ENCODE results near the gene CALN1. TPM values are rescaled to one million over a fixed set of nuclear protein-coding genes. Genes with fewer than 3 reads are reported as not detected.

The CALN1 gene
- polyA plus RNA-seq, 1 experiment = not detected

GRCh38 chr7:72321081-72321480 is 91.1 kb downstream of the CALN1 start:
- Histone ChIP-seq H3K36me3 (ENCODE audit: control insufficient read depth, insufficient read depth, low read length) (no peaks in the 10 kb centered on the region), H3K27me3 (ENCODE audit: control insufficient read depth, insufficient read depth, low read length) (no peaks in the 10 kb centered on the region), H3K4me3 (ENCODE audit: low read depth, low read length) (no peak overlapping the region)
- DNase-seq (ENCODE audit: low read depth) = no peak
- TF ChIP-seq CTCF (IDR thresholded peaks at IDR 0.05; ENCODE audit: insufficient read depth, low read depth, low read length) = no peak
- POLR2A ChIA-PET = no interaction called here
- CTCF ChIA-PET = no interaction called here

GRCh38 chr7:72317341-72317740 is 94.8 kb downstream of the CALN1 start:
- Histone ChIP-seq H3K36me3 (ENCODE audit: control insufficient read depth, insufficient read depth, low read length) (no peaks in the 10 kb centered on the region), H3K4me3 (ENCODE audit: low read depth, low read length) (no peak overlapping the region), H3K27me3 (ENCODE audit: control insufficient read depth, insufficient read depth, low read length) (no peaks in the 10 kb centered on the region)
- TF ChIP-seq CTCF (IDR thresholded peaks at IDR 0.05; ENCODE audit: insufficient read depth, low read depth, low read length) = no peak
- DNase-seq (ENCODE audit: low read depth) = no peak
- CTCF ChIA-PET = no interaction called here
- POLR2A ChIA-PET = no interaction called here

GRCh38 chr7:72316148-72316547 is 96.0 kb downstream of the CALN1 start:
- no peaks in the 10 kb centered on the region for H3K27me3 ChIP-seq (ENCODE audit: control insufficient read depth, insufficient read depth, low read length)
- H3K4me3 ChIP-seq (ENCODE audit: low read depth, low read length) = no peak overlapping the region
- DNase-seq (ENCODE audit: low read depth) = no peak
- ChIA-PET CTCF (no interaction called here), POLR2A (no interaction called here)
- TF ChIP-seq CTCF (IDR thresholded peaks at IDR 0.05; ENCODE audit: insufficient read depth, low read depth, low read length) = no peak
- no peaks in the 10 kb centered on the region for H3K36me3 ChIP-seq (ENCODE audit: control insufficient read depth, insufficient read depth, low read length)

- ChIA-PET CTCF (no interaction called here), POLR2A (no interaction called here)
- Histone ChIP-seq H3K4me3 (ENCODE audit: low read depth, low read length) (no peak overlapping the region), H3K27me3 (ENCODE audit: control insufficient read depth, insufficient read depth, low read length) (no peaks in the 10 kb centered on the region), H3K36me3 (ENCODE audit: control insufficient read depth, insufficient read depth, low read length) (no peaks in the 10 kb centered on the region)
- no peak for TF ChIP-seq CTCF (IDR thresholded peaks at IDR 0.05; ENCODE audit: insufficient read depth, low read depth, low read length)
- DNase-seq (ENCODE audit: low read depth) = no peak
These were observed 98.2 kb downstream of the CALN1 start for GRCh38 chr7:72313906-72314305.

GRCh38 chr7:72310301-72310700 is 101.8 kb downstream of the CALN1 start:
- no peaks in the 10 kb centered on the region for H3K36me3 ChIP-seq (ENCODE audit: control insufficient read depth, insufficient read depth, low read length)
- no peak for DNase-seq (ENCODE audit: low read depth)
- H3K27me3 ChIP-seq (ENCODE audit: control insufficient read depth, insufficient read depth, low read length) = no peaks in the 10 kb centered on the region
- POLR2A ChIA-PET = no interaction called here
- CTCF ChIA-PET = no interaction called here
- TF ChIP-seq CTCF (IDR thresholded peaks at IDR 0.05; ENCODE audit: insufficient read depth, low read depth, low read length) = no peak
- H3K4me3 ChIP-seq (ENCODE audit: low read depth, low read length) = no peak overlapping the region
